Parathyroid adenoma (tissue), 2 donors: ENCODE results near the gene LUZP4.

ENCODE experiments used
- H2AFZ ChIP-seq: fragments of 300-600 bp; sonication (generic); one replicate; pipeline ENCODE4 v1.7.0; 2017; ENCODE audit warnings: antibody characterized with exemption, mild to moderate bottlenecking
- H3K27ac ChIP-seq: fragments of 300-600 bp; sonication (generic); one replicate; pipeline ENCODE4 v1.7.0; 2017
- H3K27me3 ChIP-seq: fragments of 300-600 bp; sonication (generic); one replicate; pipeline ENCODE4 v1.7.0; 2017; ENCODE audit warnings: low read length; ENCODE audit not compliant: control insufficient read depth, insufficient read depth
- H3K36me3 ChIP-seq: fragments of 300-600 bp; sonication (generic); one replicate; pipeline ENCODE4 v1.7.0; 2017; ENCODE audit warnings: low read length; ENCODE audit not compliant: control insufficient read depth, insufficient read depth
- H3K4me1 ChIP-seq: fragments of 300-600 bp; sonication (generic); one replicate; pipeline ENCODE4 v1.7.0; 2017; ENCODE audit warnings: control low read depth
- H3K4me2 ChIP-seq: fragments of 300-600 bp; sonication (generic); one replicate; pipeline ENCODE4 v1.7.0; 2017; ENCODE audit warnings: low read length
- H3K4me3 ChIP-seq: fragments of 300-600 bp; sonication (generic); one replicate; pipeline ENCODE4 v1.7.0; 2017; ENCODE audit warnings: low read depth, low read length
- H3K79me2 ChIP-seq: fragments of 300-600 bp; sonication (generic); one replicate; pipeline ENCODE4 v1.7.0; 2017; ENCODE audit warnings: control low read depth
- H3K9ac ChIP-seq: fragments of 300-600 bp; sonication (generic); one replicate; pipeline ENCODE4 v1.7.0; 2017; ENCODE audit warnings: mild to moderate bottlenecking
- H3K9me3 ChIP-seq: fragments of 300-600 bp; sonication (generic); one replicate; pipeline ENCODE4 v1.7.0; 2017; ENCODE audit warnings: low read length; ENCODE audit not compliant: control insufficient read depth
- TF ChIP-seq, protein P1 (sequence below): fragments of 300-600 bp; sonication (generic); IDR thresholded peaks from one replicate; pipeline ENCODE4 v1.7.0; 2017; ENCODE audit warnings: antibody characterized with exemption, mild to moderate bottlenecking
- donor health status: primary hyperparathyroidism.

Gene LUZP4

GRCh38 chrX:115268421-115268820 is 21.1 kb upstream of the LUZP4 start:
- TF ChIP-seq, protein P1, sequence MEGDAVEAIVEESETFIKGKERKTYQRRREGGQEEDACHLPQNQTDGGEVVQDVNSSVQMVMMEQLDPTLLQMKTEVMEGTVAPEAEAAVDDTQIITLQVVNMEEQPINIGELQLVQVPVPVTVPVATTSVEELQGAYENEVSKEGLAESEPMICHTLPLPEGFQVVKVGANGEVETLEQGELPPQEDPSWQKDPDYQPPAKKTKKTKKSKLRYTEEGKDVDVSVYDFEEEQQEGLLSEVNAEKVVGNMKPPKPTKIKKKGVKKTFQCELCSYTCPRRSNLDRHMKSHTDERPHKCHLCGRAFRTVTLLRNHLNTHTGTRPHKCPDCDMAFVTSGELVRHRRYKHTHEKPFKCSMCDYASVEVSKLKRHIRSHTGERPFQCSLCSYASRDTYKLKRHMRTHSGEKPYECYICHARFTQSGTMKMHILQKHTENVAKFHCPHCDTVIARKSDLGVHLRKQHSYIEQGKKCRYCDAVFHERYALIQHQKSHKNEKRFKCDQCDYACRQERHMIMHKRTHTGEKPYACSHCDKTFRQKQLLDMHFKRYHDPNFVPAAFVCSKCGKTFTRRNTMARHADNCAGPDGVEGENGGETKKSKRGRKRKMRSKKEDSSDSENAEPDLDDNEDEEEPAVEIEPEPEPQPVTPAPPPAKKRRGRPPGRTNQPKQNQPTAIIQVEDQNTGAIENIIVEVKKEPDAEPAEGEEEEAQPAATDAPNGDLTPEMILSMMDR: no peak
- Histone ChIP-seq H3K27ac (no peak overlapping the region), H3K4me2 (no peak overlapping the region), H3K4me1 (no peaks in the 10 kb centered on the region), H2AFZ (no peak overlapping the region), H3K4me3 (no peak overlapping the region), H3K27me3 (no peaks in the 10 kb centered on the region), H3K79me2 (no peaks in the 10 kb centered on the region), H3K9me3 (no peaks in the 10 kb centered on the region), H3K36me3 (no peaks in the 10 kb centered on the region), H3K9ac (no peak overlapping the region)

DNA sequence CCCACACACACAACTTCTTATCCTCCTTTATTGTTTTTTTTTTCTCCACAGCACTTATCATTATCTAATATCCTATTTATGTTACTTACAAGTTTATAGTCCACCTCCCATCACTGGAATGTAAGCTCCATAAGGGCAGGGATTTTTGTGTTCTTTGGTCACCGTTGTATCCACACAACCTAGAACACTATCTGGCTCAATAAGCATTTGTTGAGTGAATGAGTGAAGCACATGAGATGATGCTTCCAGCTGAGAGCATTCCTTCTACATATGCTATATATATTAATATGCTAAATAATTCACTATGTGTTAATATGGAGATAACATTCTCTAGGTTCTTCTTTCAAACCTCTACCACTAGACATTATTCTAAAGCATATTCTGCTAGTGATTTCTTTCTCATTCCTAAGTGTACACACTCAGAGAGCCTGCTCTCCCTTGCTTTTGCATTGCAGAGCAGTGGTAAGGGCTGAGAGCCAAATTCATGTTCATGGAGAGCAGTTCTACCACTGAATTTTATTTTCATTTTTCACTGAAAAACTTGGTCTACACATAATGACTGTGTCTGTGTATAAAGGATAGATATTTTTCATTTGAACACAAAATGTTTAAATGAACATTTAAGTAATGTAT is 20.3 kb upstream of the LUZP4 start:
- Histone ChIP-seq H3K4me2 (no peak overlapping the region), H3K79me2 (no peaks in the 10 kb centered on the region), H2AFZ (no peak overlapping the region), H3K27ac (no peak overlapping the region), H3K27me3 (no peaks in the 10 kb centered on the region), H3K4me1 (no peaks in the 10 kb centered on the region), H3K36me3 (no peaks in the 10 kb centered on the region), H3K9me3 (no peaks in the 10 kb centered on the region), H3K4me3 (no peak overlapping the region), H3K9ac (no peak overlapping the region)
- TF ChIP-seq, protein P1: no peak

GRCh38 chrX:115284877-115285276 is 4.6 kb upstream of the LUZP4 start:
- Histone ChIP-seq H3K9ac (no peak overlapping the region), H2AFZ (no peak overlapping the region), H3K27ac (no peak overlapping the region), H3K4me1 (no peaks in the 10 kb centered on the region), H3K4me3 (no peak overlapping the region), H3K27me3 (no peaks in the 10 kb centered on the region), H3K36me3 (no peaks in the 10 kb centered on the region), H3K79me2 (no peaks in the 10 kb centered on the region), H3K9me3 (no peaks in the 10 kb centered on the region), H3K4me2 (no peak overlapping the region)
- TF ChIP-seq, protein P1: no peak

DNA sequence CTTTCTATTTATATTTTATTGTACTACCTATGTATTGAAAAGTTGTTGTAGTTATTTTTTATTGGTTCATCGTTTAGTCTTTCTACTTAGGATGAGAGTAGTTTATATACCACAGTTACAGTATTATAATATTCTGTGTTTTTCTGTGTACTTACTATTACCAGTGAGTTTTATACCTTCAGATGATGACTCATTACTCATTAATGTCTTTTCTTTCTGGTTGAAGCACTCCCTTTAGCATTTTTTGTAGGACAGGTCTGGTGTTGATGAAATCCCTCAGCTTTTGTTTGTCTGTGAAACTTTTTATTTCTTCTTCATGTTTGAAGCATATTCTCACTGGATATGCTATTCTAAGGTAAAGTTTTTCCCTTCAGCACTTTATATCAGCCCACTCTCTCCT is 7.7 kb downstream of the LUZP4 start:
- H3K4me1 ChIP-seq: no peaks in the 10 kb centered on the region
- H3K9ac ChIP-seq: no peak overlapping the region
- H3K36me3 ChIP-seq: no peaks in the 10 kb centered on the region
- TF ChIP-seq, protein P1: no peak
- no peak overlapping the region for H3K4me2 ChIP-seq
- H3K27ac ChIP-seq: no peak overlapping the region
- no peaks in the 10 kb centered on the region for H3K27me3 ChIP-seq
- no peaks in the 10 kb centered on the region for H3K9me3 ChIP-seq
- no peaks in the 10 kb centered on the region for H3K79me2 ChIP-seq
- H2AFZ ChIP-seq: no peak overlapping the region
- H3K4me3 ChIP-seq: no peak overlapping the region

DNA sequence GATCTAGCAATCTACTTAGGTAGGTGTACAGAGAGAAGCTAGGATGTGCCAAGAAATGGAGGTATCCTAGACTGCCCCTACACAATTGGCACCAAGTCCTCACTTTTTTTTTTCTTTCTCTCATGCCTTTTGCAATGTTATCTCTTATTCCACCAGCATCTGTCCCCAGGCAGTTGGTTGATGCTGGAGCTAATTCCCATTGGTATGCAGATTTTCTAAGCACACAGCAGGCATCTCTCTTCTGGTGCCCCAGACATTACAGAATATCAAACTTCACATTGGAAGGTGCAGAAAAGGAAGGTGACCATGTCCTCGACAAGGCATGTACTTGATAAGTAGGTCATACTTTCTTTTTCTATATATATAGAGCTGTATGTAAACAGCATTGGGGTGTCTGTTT is 21.6 kb downstream of the LUZP4 start:
- no peak overlapping the region for H3K9ac ChIP-seq
- TF ChIP-seq, protein P1: no peak

More for the DNA sequence above, 21.6 kb downstream of the LUZP4 start:
- H3K27ac ChIP-seq: no peak overlapping the region
- no peaks in the 10 kb centered on the region for H3K9me3 ChIP-seq
- H3K4me3 ChIP-seq: no peak overlapping the region
- no peak overlapping the region for H2AFZ ChIP-seq
- H3K4me2 ChIP-seq: no peak overlapping the region
- no peaks in the 10 kb centered on the region for H3K4me1 ChIP-seq
- no peaks in the 10 kb centered on the region for H3K36me3 ChIP-seq
- no peaks in the 10 kb centered on the region for H3K79me2 ChIP-seq
- no peaks in the 10 kb centered on the region for H3K27me3 ChIP-seq
